H9 (cell line): Measurements from ENCODE around the gene TPGS1. TPM values are rescaled to one million over a fixed set of nuclear protein-coding genes. Genes with fewer than 3 reads are reported as not detected.
A peak's percentile ranks its signal among the peaks of the same experiment; 100 is the strongest.

Experiments
- DNase-seq: peaks from one replicate; pipeline ENCODE4 v3.0.0-alpha.2; 2017
- H2AFZ ChIP-seq: one replicate; pipeline ENCODE4 v1.6.1; 2013; ENCODE audit warnings: mild to moderate bottlenecking, low read length, control low read depth, moderate library complexity
- H2AK5ac ChIP-seq: 2 replicates; pipeline ENCODE4 v1.6.1; 2013; ENCODE audit warnings: low read length, control low read depth, mixed read lengths; ENCODE audit not compliant: insufficient read length
- H2BK120ac ChIP-seq: one replicate; pipeline ENCODE4 v1.6.1; 2013; ENCODE audit warnings: low read depth, mild to moderate bottlenecking, low read length, control low read depth, inconsistent platforms; ENCODE audit not compliant: poor library complexity, severe bottlenecking
- H2BK12ac ChIP-seq: 2 replicates; pipeline ENCODE4 v1.6.1; 2013; ENCODE audit warnings: low read length, control low read depth, mixed read lengths, low read depth; ENCODE audit not compliant: insufficient read length
- H2BK15ac ChIP-seq: 2 replicates; pipeline ENCODE4 v1.6.1; 2013; ENCODE audit warnings: low read depth, low read length, control low read depth
- H2BK20ac ChIP-seq: one replicate; pipeline ENCODE4 v1.6.1; 2013; ENCODE audit warnings: low read depth, mild to moderate bottlenecking, low read length, control low read depth, inconsistent platforms; ENCODE audit not compliant: poor library complexity, severe bottlenecking
- H2BK5ac ChIP-seq: 2 replicates; pipeline ENCODE4 v1.6.1; 2013; ENCODE audit warnings: low read length, control low read depth, mixed read lengths; ENCODE audit not compliant: insufficient read length
- H3K14ac ChIP-seq: 2 replicates; pipeline ENCODE4 v1.6.1; 2013; ENCODE audit warnings: low read length, control low read depth; ENCODE audit not compliant: insufficient read depth
- H3K18ac ChIP-seq: 2 replicates; pipeline ENCODE4 v1.6.1; 2013; ENCODE audit warnings: low read depth, mild to moderate bottlenecking, mixed read lengths, low read length, control low read depth; ENCODE audit not compliant: insufficient read length
- H3K23ac ChIP-seq: 2 replicates; pipeline ENCODE4 v1.6.1; 2013; ENCODE audit warnings: low read length, control low read depth, mixed read lengths, low read depth; ENCODE audit not compliant: insufficient read length
- H3K23me2 ChIP-seq: 2 replicates; pipeline ENCODE4 v1.6.1; 2013; ENCODE audit warnings: low read depth, mild to moderate bottlenecking, mixed read lengths, low read length, control low read depth; ENCODE audit not compliant: insufficient read length, poor library complexity, severe bottlenecking
- H3K27ac ChIP-seq: 2 replicates; pipeline ENCODE4 v1.5.1; 2013; ENCODE audit warnings: low read length, control low read depth, mixed read lengths, low read depth; ENCODE audit not compliant: insufficient read length
- H3K27me3 ChIP-seq: 2 replicates; pipeline ENCODE4 v1.6.1; 2013; ENCODE audit warnings: low read length, control low read depth, inconsistent platforms; ENCODE audit not compliant: insufficient read depth
- H3K4ac ChIP-seq: 2 replicates; pipeline ENCODE4 v1.6.1; 2013; ENCODE audit warnings: low read depth, mild to moderate bottlenecking, control low read depth, inconsistent platforms, low read length, moderate library complexity
- H3K4me1 ChIP-seq: 2 replicates; pipeline ENCODE4 v1.6.1; 2013; ENCODE audit warnings: low read length, control low read depth, inconsistent platforms; ENCODE audit not compliant: insufficient read depth
- H3K4me2 ChIP-seq: 2 replicates; pipeline ENCODE4 v1.6.1; 2013; ENCODE audit warnings: low read length, control low read depth, mixed read lengths; ENCODE audit not compliant: insufficient read length, insufficient read depth
- H3K56ac ChIP-seq: 2 replicates; pipeline ENCODE4 v1.6.1; 2013; ENCODE audit warnings: low read depth, mild to moderate bottlenecking, mixed read lengths, low read length, control low read depth; ENCODE audit not compliant: insufficient read length
- H3K79me1 ChIP-seq: 2 replicates; pipeline ENCODE4 v1.6.1; 2013; ENCODE audit warnings: low read depth, mild to moderate bottlenecking, moderate library complexity, low read length, control low read depth, inconsistent platforms; ENCODE audit not compliant: insufficient read depth, poor library complexity, severe bottlenecking
- H3K79me2 ChIP-seq: 2 replicates; pipeline ENCODE4 v1.6.1; 2013; ENCODE audit warnings: low read length, control low read depth, inconsistent platforms; ENCODE audit not compliant: insufficient read depth
- H3K9ac ChIP-seq: 2 replicates; pipeline ENCODE4 v1.6.1; 2013; ENCODE audit warnings: low read length, control low read depth, mixed read lengths; ENCODE audit not compliant: insufficient read length; ENCODE audit errors: extremely low read depth
- H3K9me3 ChIP-seq: one replicate; pipeline ENCODE4 v1.6.1; 2013; ENCODE audit warnings: low read depth, low read length, inconsistent platforms; ENCODE audit not compliant: control insufficient read depth
- H3T11ph ChIP-seq: one replicate; pipeline ENCODE4 v1.6.1; 2013; ENCODE audit warnings: mild to moderate bottlenecking, low read length, control low read depth, inconsistent platforms
- H4K20me1 ChIP-seq: one replicate; pipeline ENCODE4 v1.6.1; 2013; ENCODE audit not compliant: control insufficient read depth, insufficient read length, insufficient read depth
- H4K5ac ChIP-seq: 2 replicates; pipeline ENCODE4 v1.6.1; 2013; ENCODE audit warnings: low read depth, mild to moderate bottlenecking, mixed read lengths, low read length, control low read depth; ENCODE audit not compliant: insufficient read length
- H4K8ac ChIP-seq: replicated peaks from 2 replicates; pipeline ENCODE4 v1.6.1; 2013; ENCODE audit warnings: low read length, control low read depth, mixed read lengths, low read depth; ENCODE audit not compliant: insufficient read length
- H4K91ac ChIP-seq: 2 replicates; pipeline ENCODE4 v1.6.1; 2013; ENCODE audit warnings: low read depth, mild to moderate bottlenecking, moderate library complexity, mixed read lengths, low read length, control low read depth; ENCODE audit not compliant: insufficient read length
- H3K27ac Mint-ChIP-seq, 3 experiments: 2 replicates in 2 of 3; 3 replicates in 1 of 3; pipeline ENCODE4 v1.8.0; 2020 to 2021; ENCODE audit warnings: mixed read lengths in 3 of 3, mild to moderate bottlenecking in 1 of 3, moderate library complexity in 1 of 3
- H3K27me3 Mint-ChIP-seq: 2 replicates; pipeline ENCODE4 v1.8.0; 2021; ENCODE audit warnings: low read depth, mild to moderate bottlenecking, moderate library complexity, mixed read lengths
- H3K36me3 Mint-ChIP-seq, 3 experiments: 2 replicates in 2 of 3; 3 replicates in 1 of 3; pipeline ENCODE4 v1.8.0; 2020 to 2021; ENCODE audit warnings: low read depth in 3 of 3, mixed read lengths in 3 of 3; ENCODE audit not compliant: insufficient read depth in 1 of 3
- H3K4me1 Mint-ChIP-seq, 2 experiments: 2 replicates each; pipeline ENCODE4 v1.8.0; 2020; ENCODE audit warnings: mixed read lengths in 2 of 2
- H3K4me3 Mint-ChIP-seq, 2 experiments: 2 replicates in 1 of 2; 3 replicates in 1 of 2; pipeline ENCODE4 v1.8.0; 2020 to 2021; ENCODE audit warnings: mild to moderate bottlenecking in 2 of 2, mixed read lengths in 2 of 2, moderate library complexity in 1 of 2
- H3K9me3 Mint-ChIP-seq, 2 experiments: 2 replicates in 1 of 2; 3 replicates in 1 of 2; pipeline ENCODE4 v1.8.0; 2020; ENCODE audit warnings: mild to moderate bottlenecking in 2 of 2, mixed read lengths in 2 of 2, moderate library complexity in 1 of 2
- WGBS: extraction: QIAGEN DNeasy Blood & Tissue Kit; methylation state at CpG from one replicate; pipeline ENCODE4 v1.1.7; 2013; ENCODE audit warnings: missing lambda C conversion rate, low lambda C conversion rate, mixed read lengths; ENCODE audit not compliant: insufficient read length; ENCODE audit errors: extremely low coverage; 5-methylcytosine and 5-hydroxymethylcytosine counted together
- total RNA-seq: library from RNA; stranded (reverse); gene quantifications from 2 replicates; pipeline ENCODE4 v1.2.1, GENCODE V29; 2021
- TF ChIP-seq, protein P1 (sequence below): fragments of 200-600 bp; sonication (generic); conservative IDR thresholded peaks from 3 replicates; pipeline ENCODE4 v1.8.0; 2021; ENCODE audit warnings: antibody characterized with exemption, mild to moderate bottlenecking

TPGS1 gene
- total RNA-seq, 1 experiment from 2014 or later = 7.4 TPM

DNA sequence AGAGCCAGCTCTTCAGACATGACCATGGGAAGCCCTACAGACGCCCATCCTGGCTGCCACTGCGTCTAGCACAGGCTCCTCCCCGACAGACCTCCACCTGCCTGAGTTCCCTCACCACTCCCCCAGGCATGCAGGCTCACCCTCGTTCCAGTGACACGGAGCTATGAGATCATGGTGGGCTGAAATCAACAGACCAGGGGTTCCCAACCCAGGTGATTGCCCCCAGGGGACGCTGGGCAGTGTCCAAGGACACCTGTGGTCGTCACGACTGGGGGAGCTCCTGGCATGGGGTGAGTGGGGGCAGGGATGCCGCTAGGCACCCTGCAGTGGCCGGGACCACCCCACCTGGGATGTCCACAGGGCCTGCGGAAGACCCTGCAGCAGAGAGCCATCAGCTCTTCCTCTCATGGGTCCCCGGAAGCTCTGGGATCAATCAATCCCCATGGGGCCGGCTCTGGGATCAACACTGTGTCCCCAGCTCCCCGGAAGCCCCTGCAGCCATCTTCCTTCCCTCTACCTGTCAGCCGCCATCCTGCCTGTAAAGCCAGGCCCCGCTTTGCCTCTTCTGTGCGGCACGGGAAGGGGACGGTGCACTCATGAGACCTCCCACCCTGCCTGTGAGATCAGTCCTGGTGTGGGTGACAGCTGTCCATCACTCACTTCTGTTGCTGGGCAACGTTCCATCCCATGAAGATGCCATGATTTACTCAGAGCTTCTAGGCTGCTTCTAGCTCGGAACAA is 23.8 kb upstream of the TPGS1 start:
- Mint-ChIP-seq H3K27ac (peak overlapping the region in 1 of 3 experiments; percentile 80; a peak in 1 of 7 replicates), H3K27me3 (peaks cover 39% of the 10 kb centered on the region), H3K9me3 (peaks cover 16 to 24% of the 10 kb centered on the region in 2 experiments), H3K4me3 (no peak overlapping the region), H3K4me1 (peaks cover 24 to 28% of the 10 kb centered on the region in 2 experiments), H3K36me3 (peaks cover 2 to 10% (median 5%) of the 10 kb centered on the region in 3 experiments; a peak in 5 of 7 replicates)
- Histone ChIP-seq H3T11ph (no peak overlapping the region), H3K79me2 (no peaks in the 10 kb centered on the region), H3K56ac (no peak overlapping the region), H4K20me1 (peaks cover 4% of the 10 kb centered on the region), H2BK20ac (no peak overlapping the region), H4K8ac (no peak overlapping the region), H3K9ac (no peak overlapping the region), H3K4me2 (no peak overlapping the region), H3K14ac (no peak overlapping the region), H3K9me3 (no peaks in the 10 kb centered on the region), H3K23ac (no peak overlapping the region), H3K4ac (no peak overlapping the region), H2BK5ac (no peak overlapping the region), H3K18ac (no peak overlapping the region), H3K27ac (no peak overlapping the region), H3K23me2 (peaks cover 2% of the 10 kb centered on the region), H3K79me1 (no peaks in the 10 kb centered on the region), H2BK15ac (no peak overlapping the region), H2BK120ac (no peak overlapping the region), H2BK12ac (no peak overlapping the region), H3K4me1 (no peaks in the 10 kb centered on the region; the same call in 1 of the 2 replicates), H3K27me3 (no peaks in the 10 kb centered on the region), H2AFZ (no peak overlapping the region), H2AK5ac (no peak overlapping the region), H4K91ac (no peak overlapping the region), H4K5ac (no peak overlapping the region)
- TF ChIP-seq, protein P1, sequence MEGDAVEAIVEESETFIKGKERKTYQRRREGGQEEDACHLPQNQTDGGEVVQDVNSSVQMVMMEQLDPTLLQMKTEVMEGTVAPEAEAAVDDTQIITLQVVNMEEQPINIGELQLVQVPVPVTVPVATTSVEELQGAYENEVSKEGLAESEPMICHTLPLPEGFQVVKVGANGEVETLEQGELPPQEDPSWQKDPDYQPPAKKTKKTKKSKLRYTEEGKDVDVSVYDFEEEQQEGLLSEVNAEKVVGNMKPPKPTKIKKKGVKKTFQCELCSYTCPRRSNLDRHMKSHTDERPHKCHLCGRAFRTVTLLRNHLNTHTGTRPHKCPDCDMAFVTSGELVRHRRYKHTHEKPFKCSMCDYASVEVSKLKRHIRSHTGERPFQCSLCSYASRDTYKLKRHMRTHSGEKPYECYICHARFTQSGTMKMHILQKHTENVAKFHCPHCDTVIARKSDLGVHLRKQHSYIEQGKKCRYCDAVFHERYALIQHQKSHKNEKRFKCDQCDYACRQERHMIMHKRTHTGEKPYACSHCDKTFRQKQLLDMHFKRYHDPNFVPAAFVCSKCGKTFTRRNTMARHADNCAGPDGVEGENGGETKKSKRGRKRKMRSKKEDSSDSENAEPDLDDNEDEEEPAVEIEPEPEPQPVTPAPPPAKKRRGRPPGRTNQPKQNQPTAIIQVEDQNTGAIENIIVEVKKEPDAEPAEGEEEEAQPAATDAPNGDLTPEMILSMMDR = no peak
- WGBS = no CpG with 5 or more reads among the region's 21 CpGs
- no peak for DNase-seq
